Measurements from ENCODE around the gene DMBT1. TPM values are rescaled to one million over a fixed set of nuclear protein-coding genes. Genes with fewer than 3 reads are reported as not detected.

DMBT1 gene
- total RNA-seq, 4 donors from 2014 or later: 0.63 TPM; not detected in 3

DNA sequence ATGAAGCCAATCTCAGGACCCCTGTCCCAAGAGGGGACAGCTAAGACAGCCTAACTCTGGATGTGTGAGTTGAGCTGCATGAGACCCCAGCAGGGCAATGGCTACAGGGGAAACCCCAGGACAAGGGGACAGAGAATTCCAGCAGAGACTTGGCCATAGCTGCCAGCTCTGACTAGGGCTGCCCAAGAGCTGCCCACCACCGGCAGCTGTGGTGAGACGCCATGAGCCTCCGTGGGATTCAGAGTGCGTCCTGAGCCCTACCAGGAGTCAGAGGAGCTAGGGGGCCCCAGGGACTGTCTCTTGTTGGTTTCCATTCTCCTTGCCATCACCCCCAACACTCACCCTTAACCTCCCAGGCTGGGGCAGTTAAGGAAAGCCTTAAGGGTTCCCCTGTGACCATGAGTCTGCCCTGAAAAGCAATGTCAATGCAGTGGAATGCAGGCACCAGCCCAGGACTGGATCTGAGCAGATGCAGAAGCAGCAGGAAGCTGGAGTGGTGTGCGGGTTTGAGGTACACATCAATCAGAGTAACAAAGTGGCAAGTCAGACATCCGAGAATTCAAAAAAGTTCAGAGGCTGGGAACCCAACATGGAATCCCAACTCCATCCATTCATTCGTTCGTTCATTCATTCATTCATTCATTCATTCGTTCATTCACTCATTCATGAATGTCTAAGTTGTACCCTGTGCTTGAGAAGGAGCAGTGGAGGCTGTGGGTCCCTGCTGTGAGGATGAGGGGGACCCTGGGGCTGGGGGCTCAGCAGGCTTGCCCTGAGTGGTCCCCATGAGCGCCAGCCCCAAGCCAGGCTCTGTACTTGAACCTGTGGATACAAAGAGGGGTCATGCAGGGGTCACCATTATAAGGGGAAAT lies 86.2 kb downstream of the DMBT1 start:
- 65% methylated on average over 9 of the region's 10 CpGs for WGBS
- no peaks in the 10 kb centered on the region for H3K9me3 ChIP-seq
- H3K27me3 ChIP-seq: peaks cover 0 to 20% (median 0%) of the 10 kb centered on the region in 4 donors
- DNase-seq (ENCODE audit: extremely low spot score): no peak
- no peak overlapping the region for H3K4me3 ChIP-seq
- intact Hi-C loops (cut with DNase I): no loop called here
- TF ChIP-seq EP300 (IDR thresholded peaks at IDR 0.05): no peak
- no peak for TF ChIP-seq POLR2A (IDR thresholded peaks at IDR 0.05; ENCODE audit: low read depth)
- no peak for TF ChIP-seq POLR2AphosphoS5 (IDR thresholded peaks at IDR 0.05)
- TF ChIP-seq, protein P1, sequence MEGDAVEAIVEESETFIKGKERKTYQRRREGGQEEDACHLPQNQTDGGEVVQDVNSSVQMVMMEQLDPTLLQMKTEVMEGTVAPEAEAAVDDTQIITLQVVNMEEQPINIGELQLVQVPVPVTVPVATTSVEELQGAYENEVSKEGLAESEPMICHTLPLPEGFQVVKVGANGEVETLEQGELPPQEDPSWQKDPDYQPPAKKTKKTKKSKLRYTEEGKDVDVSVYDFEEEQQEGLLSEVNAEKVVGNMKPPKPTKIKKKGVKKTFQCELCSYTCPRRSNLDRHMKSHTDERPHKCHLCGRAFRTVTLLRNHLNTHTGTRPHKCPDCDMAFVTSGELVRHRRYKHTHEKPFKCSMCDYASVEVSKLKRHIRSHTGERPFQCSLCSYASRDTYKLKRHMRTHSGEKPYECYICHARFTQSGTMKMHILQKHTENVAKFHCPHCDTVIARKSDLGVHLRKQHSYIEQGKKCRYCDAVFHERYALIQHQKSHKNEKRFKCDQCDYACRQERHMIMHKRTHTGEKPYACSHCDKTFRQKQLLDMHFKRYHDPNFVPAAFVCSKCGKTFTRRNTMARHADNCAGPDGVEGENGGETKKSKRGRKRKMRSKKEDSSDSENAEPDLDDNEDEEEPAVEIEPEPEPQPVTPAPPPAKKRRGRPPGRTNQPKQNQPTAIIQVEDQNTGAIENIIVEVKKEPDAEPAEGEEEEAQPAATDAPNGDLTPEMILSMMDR (IDR thresholded peaks at IDR 0.05): no peak
- H3K4me1 ChIP-seq: no peaks in the 10 kb centered on the region
- H3K27ac ChIP-seq (replicated peaks in 1 of 4): no peak overlapping the region
- no peaks in the 10 kb centered on the region for H3K36me3 ChIP-seq

DNA sequence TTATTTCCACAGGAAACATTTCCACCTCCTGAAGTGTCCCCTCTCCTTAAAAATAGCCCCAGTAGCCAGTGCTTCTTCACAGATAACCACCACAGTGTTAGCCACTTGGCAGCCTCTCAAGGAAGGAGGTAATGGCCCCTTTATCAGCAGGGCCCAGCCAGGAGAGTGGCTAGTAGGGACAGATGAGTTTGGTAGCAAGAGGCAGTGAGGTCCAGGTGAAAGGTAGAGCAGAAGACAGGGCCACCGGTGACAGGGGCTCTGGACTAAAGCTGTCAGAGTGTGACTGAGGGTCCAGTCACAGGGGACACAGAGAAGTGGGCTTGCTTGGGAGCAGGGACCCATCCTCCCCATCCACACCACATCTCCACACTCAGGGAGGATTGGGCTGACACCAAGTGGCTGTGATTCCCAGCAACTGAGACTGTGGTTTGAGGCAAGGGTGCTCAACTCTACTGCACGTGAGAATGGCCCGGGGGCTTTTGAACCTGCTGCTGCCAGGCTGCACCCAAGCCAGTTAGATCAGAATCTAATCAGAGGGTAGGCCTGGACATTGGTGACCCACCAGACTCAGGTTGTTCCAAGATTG lies 86.9 kb downstream of the DMBT1 start:
- H3K4me1 ChIP-seq: no peaks in the 10 kb centered on the region
- 73% methylated on average over 2 of the region's 3 CpGs for WGBS
- no peak overlapping the region for H3K4me3 ChIP-seq
- no peak overlapping the region for H3K27ac ChIP-seq (replicated peaks in 1 of 4)
- no peaks in the 10 kb centered on the region for H3K36me3 ChIP-seq
- TF ChIP-seq POLR2A (IDR thresholded peaks at IDR 0.05; ENCODE audit: low read depth) (no peak), POLR2AphosphoS5 (IDR thresholded peaks at IDR 0.05) (no peak), EP300 (IDR thresholded peaks at IDR 0.05) (no peak)
- TF ChIP-seq, protein P1 (IDR thresholded peaks at IDR 0.05): no peak
- H3K27me3 ChIP-seq: peaks cover 0 to 20% (median 0%) of the 10 kb centered on the region in 4 donors
- no peaks in the 10 kb centered on the region for H3K9me3 ChIP-seq
- DNase-seq (ENCODE audit: extremely low spot score): no peak
- intact Hi-C loops (cut with DNase I): no loop called here

DNA sequence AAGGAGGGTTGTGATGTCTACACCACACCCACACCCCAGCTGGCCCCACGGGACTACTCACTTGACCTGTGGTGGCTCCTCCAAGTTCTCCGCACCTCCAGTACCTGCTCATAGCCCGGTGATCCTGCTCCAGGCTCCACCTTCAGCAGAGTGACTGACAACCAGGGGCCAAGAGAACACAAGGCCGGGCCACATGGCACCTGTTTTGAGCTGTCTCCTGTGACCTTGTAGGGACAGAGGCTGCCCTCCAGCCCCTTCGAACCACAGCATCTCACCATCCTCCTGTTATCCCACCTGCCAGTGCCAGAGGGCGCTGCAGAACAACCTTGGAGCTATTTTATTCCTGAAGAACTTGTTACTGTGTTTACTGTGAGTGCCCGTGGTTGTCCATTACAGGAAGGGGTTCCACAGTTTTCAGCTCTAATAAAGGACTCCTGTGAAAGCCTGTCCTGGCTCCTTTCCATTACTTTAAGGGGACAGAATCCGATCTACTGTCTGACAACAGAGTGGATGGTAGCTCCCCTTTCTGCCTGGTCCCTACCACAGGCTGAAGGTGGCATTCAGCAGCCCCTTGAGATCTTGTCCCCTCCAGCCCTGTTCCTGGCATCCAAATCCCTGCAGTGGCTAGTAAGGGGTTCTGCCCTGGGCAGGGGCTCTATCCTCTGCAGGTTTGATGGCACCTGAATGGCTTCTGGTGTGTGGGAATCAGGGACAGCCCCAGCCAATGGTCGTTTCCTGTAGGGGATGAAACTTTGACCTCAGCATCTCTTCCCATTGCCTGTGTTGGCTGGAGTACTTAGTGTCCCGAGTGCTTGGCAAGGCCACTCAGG lies 88.3 kb downstream of the DMBT1 start:
- H3K27me3 ChIP-seq: peaks cover 0 to 20% (median 0%) of the 10 kb centered on the region in 4 donors
- no peak overlapping the region for H3K27ac ChIP-seq (replicated peaks in 1 of 4)
- H3K4me3 ChIP-seq: no peak overlapping the region
- no peaks in the 10 kb centered on the region for H3K9me3 ChIP-seq
- no peaks in the 10 kb centered on the region for H3K36me3 ChIP-seq
- no peaks in the 10 kb centered on the region for H3K4me1 ChIP-seq
- no peak for DNase-seq (ENCODE audit: extremely low spot score)
- intact Hi-C loops (cut with DNase I): no loop called here
- TF ChIP-seq, protein P1 (IDR thresholded peaks at IDR 0.05): peak; percentile 33 to 51 (median 40)
- TF ChIP-seq POLR2A (IDR thresholded peaks at IDR 0.05; ENCODE audit: low read depth) (no peak), POLR2AphosphoS5 (IDR thresholded peaks at IDR 0.05) (no peak), EP300 (IDR thresholded peaks at IDR 0.05) (no peak)
- 42% methylated on average over 9 of the region's 10 CpGs for WGBS

DNA sequence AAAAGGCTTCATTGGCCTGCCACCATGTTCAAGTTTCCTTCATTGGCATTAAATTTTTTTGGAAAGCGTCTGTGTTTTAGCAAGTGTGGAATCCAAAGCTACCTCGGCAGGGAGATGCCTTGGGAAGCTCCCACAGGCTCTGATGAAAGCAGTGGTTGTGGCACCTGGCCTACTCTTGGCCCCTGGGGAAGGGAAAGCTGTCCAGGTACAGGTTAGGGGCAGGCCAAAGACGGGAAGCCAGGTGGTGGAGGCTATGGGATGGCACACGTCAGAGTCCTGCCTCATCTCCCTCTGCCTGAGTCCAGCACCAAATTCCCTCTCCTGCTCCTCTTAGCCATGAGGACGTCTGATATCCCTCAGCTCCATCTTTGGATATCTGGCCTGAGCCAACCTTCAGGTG lies 89.3 kb downstream of the DMBT1 start:
- no peak overlapping the region for H3K4me3 ChIP-seq
- intact Hi-C loops (cut with DNase I): no loop called here
- no peaks in the 10 kb centered on the region for H3K36me3 ChIP-seq
- no peak overlapping the region for H3K27ac ChIP-seq (replicated peaks in 1 of 4)
- 92% methylated on average over 5 of the region's 5 CpGs for WGBS
- H3K4me1 ChIP-seq: no peaks in the 10 kb centered on the region
- no peaks in the 10 kb centered on the region for H3K9me3 ChIP-seq
- DNase-seq (ENCODE audit: extremely low spot score): no peak
- peaks cover 0 to 20% (median 0%) of the 10 kb centered on the region in 4 donors for H3K27me3 ChIP-seq
- TF ChIP-seq, protein P1 (IDR thresholded peaks at IDR 0.05): no peak
- no peak for TF ChIP-seq POLR2A (IDR thresholded peaks at IDR 0.05; ENCODE audit: low read depth)
- TF ChIP-seq POLR2AphosphoS5 (IDR thresholded peaks at IDR 0.05): no peak
- TF ChIP-seq EP300 (IDR thresholded peaks at IDR 0.05): no peak
